Neural cell (in vitro differentiated cells): ENCODE data around the gene SLK. TPM values are rescaled to one million over a fixed set of nuclear protein-coding genes. Genes with fewer than 3 reads are reported as not detected.

Source experiments
- H2AFZ ChIP-seq: fragments of 200-600, 300-800 bp; sonication (generic), shearing (Covaris generic); 2 replicates; pipeline ENCODE4 v1.6.0; 2014; ENCODE audit warnings: low read depth, mild to moderate bottlenecking, antibody characterized with exemption, low read length, moderate library complexity
- H3F3A ChIP-seq: fragments of 200-600 bp; shearing (Covaris generic); 2 replicates; pipeline ENCODE4 v1.6.1; 2016; ENCODE audit warnings: mild to moderate bottlenecking, moderate library complexity, mixed read lengths, antibody characterized with exemption, low read length; ENCODE audit not compliant: insufficient read depth, poor library complexity, severe bottlenecking
- H3K27ac ChIP-seq: fragments of 200-600, 300-800 bp; sonication (generic), shearing (Covaris generic); 2 replicates; pipeline ENCODE4 v1.5.1; 2014; ENCODE audit warnings: mild to moderate bottlenecking, low read length, moderate library complexity
- H3K27me3 ChIP-seq: fragments of 300-800, 200-600 bp; sonication (generic), shearing (Covaris generic); 2 replicates; pipeline ENCODE4 v1.6.0; 2014; ENCODE audit warnings: mild to moderate bottlenecking, low read depth, low read length, moderate library complexity; ENCODE audit not compliant: insufficient read depth
- H3K36me3 ChIP-seq: fragments of 300-800, 200-600 bp; sonication (generic), shearing (Covaris generic); 2 replicates; pipeline ENCODE4 v1.5.1; 2014; ENCODE audit warnings: mild to moderate bottlenecking, antibody characterized with exemption, low read length, moderate library complexity; ENCODE audit not compliant: insufficient read depth
- H3K4me2 ChIP-seq: fragments of 300-800, 200-600 bp; sonication (generic), shearing (Covaris generic); 2 replicates; pipeline ENCODE4 v1.6.0; 2014; ENCODE audit warnings: mild to moderate bottlenecking, low read length
- H3K4me3 ChIP-seq: fragments of 300-800, 200-600 bp; sonication (generic), shearing (Covaris generic); 2 replicates; pipeline ENCODE4 v1.5.1; 2014; ENCODE audit warnings: mild to moderate bottlenecking, low read length, moderate library complexity
- H3K79me2 ChIP-seq: fragments of 200-600 bp; shearing (Covaris generic); replicated peaks from 2 replicates; pipeline ENCODE4 v1.6.0; 2014; ENCODE audit warnings: mild to moderate bottlenecking, low read length, moderate library complexity; ENCODE audit not compliant: insufficient read depth
- H3K9ac ChIP-seq: fragments of 300-800, 200-600 bp; sonication (generic), shearing (Covaris generic); 2 replicates; pipeline ENCODE4 v1.6.1; 2016; ENCODE audit warnings: mild to moderate bottlenecking, low read length, mixed read lengths
- H3K9me2 ChIP-seq: fragments of 200-600 bp; shearing (Covaris generic); 2 replicates; pipeline ENCODE4 v1.6.1; 2016; ENCODE audit warnings: mild to moderate bottlenecking, low read length, mixed read lengths; ENCODE audit not compliant: insufficient read depth
- H3K9me3 ChIP-seq: fragments of 200-600, 300-800 bp; sonication (generic), shearing (Covaris generic); 2 replicates; pipeline ENCODE4 v1.6.1; 2016; ENCODE audit warnings: mild to moderate bottlenecking, mixed run types, low read length, moderate library complexity, mixed read lengths
- H4K20me1 ChIP-seq: fragments of 200-600 bp; shearing (Covaris generic); 2 replicates; pipeline ENCODE4 v1.6.1; 2016; ENCODE audit warnings: mild to moderate bottlenecking, mixed run types; ENCODE audit not compliant: insufficient read depth
- CTCF ChIP-seq: fragments of 450-650 bp; IDR thresholded peaks from 2 replicates; pipeline ENCODE4 v1.5.1; 2014; ENCODE audit warnings: antibody characterized with exemption, mild to moderate bottlenecking, moderate library complexity; ENCODE audit not compliant: poor library complexity, severe bottlenecking
- EP300 ChIP-seq: fragments of 450-650 bp; conservative IDR thresholded peaks from 2 replicates; pipeline ENCODE4 v1.6.1; 2014; ENCODE audit warnings: antibody characterized with exemption, mild to moderate bottlenecking, moderate library complexity; ENCODE audit not compliant: poor library complexity, severe bottlenecking
- EZH2 ChIP-seq: fragments of 200-600, 300-800 bp; shearing (Covaris generic), sonication (generic); IDR thresholded peaks from 2 replicates; pipeline ENCODE4 v1.6.1; 2014; ENCODE audit warnings: antibody characterized with exemption, low read length, borderline replicate concordance, mild to moderate bottlenecking; ENCODE audit not compliant: insufficient read depth, poor library complexity, severe bottlenecking
- MXI1 ChIP-seq: fragments of 450-650 bp; conservative IDR thresholded peaks from 2 replicates; pipeline ENCODE4 v1.6.1; 2014; ENCODE audit warnings: antibody characterized with exemption, mild to moderate bottlenecking; ENCODE audit not compliant: poor library complexity, severe bottlenecking
- POLR2AphosphoS5 ChIP-seq: IDR thresholded peaks from 2 replicates; pipeline ENCODE4 v1.6.1; 2012
- RAD21 ChIP-seq: fragments of 450-650 bp; conservative IDR thresholded peaks from 2 replicates; pipeline ENCODE4 v1.6.1; 2014; ENCODE audit warnings: antibody characterized with exemption, mild to moderate bottlenecking, moderate library complexity
- SMC3 ChIP-seq: fragments of 450-650 bp; conservative IDR thresholded peaks from 2 replicates; pipeline ENCODE4 v1.6.1; 2014; ENCODE audit warnings: antibody characterized with exemption, mild to moderate bottlenecking, moderate library complexity; ENCODE audit not compliant: poor library complexity
- TAF1 ChIP-seq: IDR thresholded peaks from 2 replicates; pipeline ENCODE4 v1.6.1; 2012; ENCODE audit warnings: low read depth
- polyA plus RNA-seq: library from polyadenylated mRNA; depleted of rRNA; stranded (reverse); fragments of >200 nt; gene quantifications from 2 replicates; pipeline ENCODE4 v1.2.3, GENCODE V29; 2014
- TF ChIP-seq, protein P1 (sequence below): IDR thresholded peaks from 2 replicates; pipeline ENCODE4 v1.6.1; 2012; ENCODE audit warnings: borderline replicate concordance

SLK gene
- polyA plus RNA-seq, 1 donor from 2014 or later = 23.7 TPM

- no peak overlapping the region for H2AFZ ChIP-seq
- no peak overlapping the region for H3K27ac ChIP-seq
- no peak overlapping the region for H3K4me2 ChIP-seq
Observed at GRCh38 chr10:103932271-103932670, 34.7 kb upstream of the SLK start.

GRCh38 chr10:103932971-103933370 is 34.0 kb upstream of the SLK start:
- TF ChIP-seq TAF1 = no peak
- no peak for TF ChIP-seq EZH2
- TF ChIP-seq SMC3 = no peak
- TF ChIP-seq CTCF = no peak
- no peak for TF ChIP-seq MXI1
- TF ChIP-seq RAD21 = no peak
- TF ChIP-seq POLR2AphosphoS5 = no peak
- TF ChIP-seq EP300 = no peak
- TF ChIP-seq, protein P1, sequence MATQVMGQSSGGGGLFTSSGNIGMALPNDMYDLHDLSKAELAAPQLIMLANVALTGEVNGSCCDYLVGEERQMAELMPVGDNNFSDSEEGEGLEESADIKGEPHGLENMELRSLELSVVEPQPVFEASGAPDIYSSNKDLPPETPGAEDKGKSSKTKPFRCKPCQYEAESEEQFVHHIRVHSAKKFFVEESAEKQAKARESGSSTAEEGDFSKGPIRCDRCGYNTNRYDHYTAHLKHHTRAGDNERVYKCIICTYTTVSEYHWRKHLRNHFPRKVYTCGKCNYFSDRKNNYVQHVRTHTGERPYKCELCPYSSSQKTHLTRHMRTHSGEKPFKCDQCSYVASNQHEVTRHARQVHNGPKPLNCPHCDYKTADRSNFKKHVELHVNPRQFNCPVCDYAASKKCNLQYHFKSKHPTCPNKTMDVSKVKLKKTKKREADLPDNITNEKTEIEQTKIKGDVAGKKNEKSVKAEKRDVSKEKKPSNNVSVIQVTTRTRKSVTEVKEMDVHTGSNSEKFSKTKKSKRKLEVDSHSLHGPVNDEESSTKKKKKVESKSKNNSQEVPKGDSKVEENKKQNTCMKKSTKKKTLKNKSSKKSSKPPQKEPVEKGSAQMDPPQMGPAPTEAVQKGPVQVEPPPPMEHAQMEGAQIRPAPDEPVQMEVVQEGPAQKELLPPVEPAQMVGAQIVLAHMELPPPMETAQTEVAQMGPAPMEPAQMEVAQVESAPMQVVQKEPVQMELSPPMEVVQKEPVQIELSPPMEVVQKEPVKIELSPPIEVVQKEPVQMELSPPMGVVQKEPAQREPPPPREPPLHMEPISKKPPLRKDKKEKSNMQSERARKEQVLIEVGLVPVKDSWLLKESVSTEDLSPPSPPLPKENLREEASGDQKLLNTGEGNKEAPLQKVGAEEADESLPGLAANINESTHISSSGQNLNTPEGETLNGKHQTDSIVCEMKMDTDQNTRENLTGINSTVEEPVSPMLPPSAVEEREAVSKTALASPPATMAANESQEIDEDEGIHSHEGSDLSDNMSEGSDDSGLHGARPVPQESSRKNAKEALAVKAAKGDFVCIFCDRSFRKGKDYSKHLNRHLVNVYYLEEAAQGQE = no peak
- Histone ChIP-seq H2AFZ (no peak overlapping the region), H3K27ac (no peak overlapping the region), H3K79me2 (no peaks in the 10 kb centered on the region), H3K9me3 (no peaks in the 10 kb centered on the region), H3F3A (peaks cover 4% of the 10 kb centered on the region), H3K36me3 (no peaks in the 10 kb centered on the region), H3K9ac (no peak overlapping the region), H3K9me2 (no peaks in the 10 kb centered on the region), H3K4me2 (no peak overlapping the region), H3K4me3 (no peak overlapping the region), H3K27me3 (no peaks in the 10 kb centered on the region), H4K20me1 (no peaks in the 10 kb centered on the region)

More at GRCh38 chr10:103932271-103932670, 34.7 kb upstream of the SLK start:
- no peaks in the 10 kb centered on the region for H4K20me1 ChIP-seq
- no peaks in the 10 kb centered on the region for H3K36me3 ChIP-seq
- H3F3A ChIP-seq = peaks cover 4% of the 10 kb centered on the region
- TF ChIP-seq TAF1 (no peak), EP300 (no peak), MXI1 (no peak), EZH2 (no peak), SMC3 (no peak), POLR2AphosphoS5 (no peak), CTCF (no peak), RAD21 (no peak)
- TF ChIP-seq, protein P1 = no peak
- H3K9ac ChIP-seq = no peak overlapping the region
- no peaks in the 10 kb centered on the region for H3K9me3 ChIP-seq
- H3K27me3 ChIP-seq = no peaks in the 10 kb centered on the region
- H3K4me3 ChIP-seq = no peak overlapping the region
- no peaks in the 10 kb centered on the region for H3K79me2 ChIP-seq
- H3K9me2 ChIP-seq = no peaks in the 10 kb centered on the region
